ENCODE measurements around the gene SPATA2. TPM values are rescaled to one million over a fixed set of nuclear protein-coding genes. Genes with fewer than 3 reads are reported as not detected.
"Not testable (repeated sequence)": the region's sequence is repeated elsewhere in the genome, so short reads cannot be mapped to it uniquely, and the experiment has no call there.

The SPATA2 gene
- 4.1 TPM for total RNA-seq

- ATAC-seq = peak; percentile 87
These were observed at the start of gene SPATA2 for GRCh38 chr20:49915380-49916145. SPATA2 (minus strand) TSS chr20:49915529; CDS start chr20:49908490, 7,039 bp downstream.

GRCh38 chr20:49961413-49961812 lies 46.1 kb upstream of the SPATA2 start:
- no peak for ATAC-seq

- ATAC-seq = not testable (repeated sequence)
These were observed 42.0 kb upstream of the SPATA2 start for GRCh38 chr20:49957089-49957938.

- no peak for ATAC-seq
These were observed 41.4 kb upstream of the SPATA2 start for GRCh38 chr20:49956689-49957088.

GRCh38 chr20:49955830-49956396 lies 40.6 kb upstream of the SPATA2 start:
- ATAC-seq = not testable (repeated sequence)

GRCh38 chr20:49955167-49955566 lies 39.8 kb upstream of the SPATA2 start:
- ATAC-seq = no peak

GRCh38 chr20:49951151-49951550 lies 35.8 kb upstream of the SPATA2 start:
- peak; percentile 68 for ATAC-seq

- ATAC-seq = no peak
These were observed 33.6 kb upstream of the SPATA2 start for GRCh38 chr20:49948809-49949507.

- no peak for ATAC-seq
These were observed 32.8 kb upstream of the SPATA2 start for GRCh38 chr20:49948178-49948577.

- no peak for ATAC-seq
These were observed 30.6 kb upstream of the SPATA2 start for GRCh38 chr20:49945701-49946477.

- ATAC-seq = no peak
These were observed 30.0 kb upstream of the SPATA2 start for GRCh38 chr20:49945306-49945700.

- no peak for ATAC-seq
These were observed 27.6 kb upstream of the SPATA2 start for GRCh38 chr20:49942942-49943341.

GRCh38 chr20:49942303-49942702 lies 27.0 kb upstream of the SPATA2 start:
- no peak for ATAC-seq

GRCh38 chr20:49941456-49941855 lies 26.1 kb upstream of the SPATA2 start:
- no peak for ATAC-seq

GRCh38 chr20:49938173-49939163 lies 23.1 kb upstream of the SPATA2 start:
- no peak for ATAC-seq

GRCh38 chr20:49937027-49937929 lies 21.9 kb upstream of the SPATA2 start:
- ATAC-seq = no peak

GRCh38 chr20:49936153-49937026 lies 21.1 kb upstream of the SPATA2 start, which contains the start of gene RNF114:
RNF114 (plus strand) TSS chr20:49936397; CDS start chr20:49936413, 16 bp downstream.
- ATAC-seq = peak; percentile 97

GRCh38 chr20:49935746-49936152 lies 20.4 kb upstream of the SPATA2 start:
- ATAC-seq = peak; percentile 15
